Measurements from ENCODE around the gene ARL10.

GRCh38 chr5:176384991-176385390, 19.7 kb downstream of the ARL10 start:
- TF ChIP-seq TCF7L2 (IDR thresholded peaks at IDR 0.05; ENCODE audit: borderline replicate concordance, low read depth, low read length) (no peak), ZFP3 (tag by site-specific recombination; IDR thresholded peaks at IDR 0.05; ENCODE audit: low read depth) (no peak), MEIS1 (CRISPR knock-in tag; IDR thresholded peaks at IDR 0.05; ENCODE audit: borderline replicate concordance) (no peak), KLF10 (tag by site-specific recombination; IDR thresholded peaks at IDR 0.05) (no peak), ZNF350 (tag by site-specific recombination; IDR thresholded peaks at IDR 0.05) (no peak), ZNF830 (tag by site-specific recombination; IDR thresholded peaks at IDR 0.05; ENCODE audit: low read depth) (no peak)
- TF ChIP-seq, protein P1, sequence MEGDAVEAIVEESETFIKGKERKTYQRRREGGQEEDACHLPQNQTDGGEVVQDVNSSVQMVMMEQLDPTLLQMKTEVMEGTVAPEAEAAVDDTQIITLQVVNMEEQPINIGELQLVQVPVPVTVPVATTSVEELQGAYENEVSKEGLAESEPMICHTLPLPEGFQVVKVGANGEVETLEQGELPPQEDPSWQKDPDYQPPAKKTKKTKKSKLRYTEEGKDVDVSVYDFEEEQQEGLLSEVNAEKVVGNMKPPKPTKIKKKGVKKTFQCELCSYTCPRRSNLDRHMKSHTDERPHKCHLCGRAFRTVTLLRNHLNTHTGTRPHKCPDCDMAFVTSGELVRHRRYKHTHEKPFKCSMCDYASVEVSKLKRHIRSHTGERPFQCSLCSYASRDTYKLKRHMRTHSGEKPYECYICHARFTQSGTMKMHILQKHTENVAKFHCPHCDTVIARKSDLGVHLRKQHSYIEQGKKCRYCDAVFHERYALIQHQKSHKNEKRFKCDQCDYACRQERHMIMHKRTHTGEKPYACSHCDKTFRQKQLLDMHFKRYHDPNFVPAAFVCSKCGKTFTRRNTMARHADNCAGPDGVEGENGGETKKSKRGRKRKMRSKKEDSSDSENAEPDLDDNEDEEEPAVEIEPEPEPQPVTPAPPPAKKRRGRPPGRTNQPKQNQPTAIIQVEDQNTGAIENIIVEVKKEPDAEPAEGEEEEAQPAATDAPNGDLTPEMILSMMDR (tag by site-specific recombination; IDR thresholded peaks at IDR 0.05) = no peak
- TF ChIP-seq, protein P2, sequence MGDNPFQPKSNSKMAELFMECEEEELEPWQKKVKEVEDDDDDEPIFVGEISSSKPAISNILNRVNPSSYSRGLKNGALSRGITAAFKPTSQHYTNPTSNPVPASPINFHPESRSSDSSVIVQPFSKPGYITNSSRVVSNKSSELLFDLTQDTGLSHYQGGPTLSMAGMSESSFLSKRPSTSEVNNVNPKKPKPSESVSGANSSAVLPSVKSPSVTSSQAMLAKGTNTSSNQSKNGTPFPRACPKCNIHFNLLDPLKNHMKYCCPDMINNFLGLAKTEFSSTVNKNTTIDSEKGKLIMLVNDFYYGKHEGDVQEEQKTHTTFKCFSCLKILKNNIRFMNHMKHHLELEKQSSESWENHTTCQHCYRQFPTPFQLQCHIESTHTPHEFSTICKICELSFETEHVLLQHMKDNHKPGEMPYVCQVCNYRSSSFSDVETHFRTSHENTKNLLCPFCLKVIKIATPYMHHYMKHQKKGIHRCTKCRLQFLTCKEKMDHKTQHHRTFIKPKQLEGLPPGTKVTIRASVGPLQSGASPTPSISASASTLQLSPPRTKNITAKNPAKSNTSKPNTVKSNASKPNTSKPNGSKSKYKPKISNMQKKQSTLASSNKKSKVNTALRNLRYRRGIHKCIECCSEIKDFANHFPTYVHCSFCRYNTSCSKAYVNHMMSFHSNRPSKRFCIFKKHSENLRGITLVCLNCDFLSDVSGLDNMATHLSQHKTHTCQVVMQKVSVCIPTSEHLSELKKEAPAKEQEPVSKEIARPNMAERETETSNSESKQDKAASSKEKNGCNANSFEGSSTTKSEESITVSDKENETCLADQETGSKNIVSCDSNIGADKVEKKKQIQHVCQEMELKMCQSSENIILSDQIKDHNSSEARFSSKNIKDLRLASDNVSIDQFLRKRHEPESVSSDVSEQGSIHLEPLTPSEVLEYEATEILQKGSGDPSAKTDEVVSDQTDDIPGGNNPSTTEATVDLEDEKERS (tag by site-specific recombination; IDR thresholded peaks at IDR 0.05) = no peak

Measured in HEK293 (cell line).